GM12878 (cell line): Measurements from ENCODE around the gene DLAT. TPM values are rescaled to one million over a fixed set of nuclear protein-coding genes. Genes with fewer than 3 reads are reported as not detected.

Source experiments
- ATAC-seq: fragments of 200-7000 bp; cut with Tn5 transposase; 3 replicates; pipeline ENCODE4 v1.9.1; 2020; ENCODE audit warnings: mild to moderate bottlenecking, moderate library complexity
- BruUV-seq: library from RNA; stranded (reverse); fragments of 400-500 nt; replicated peaks from 2 replicates; lab custom pipeline; 2021; lab: Mats Ljungman, UMichigan
- CTCF ChIA-PET: fragments of 300-600 bp; sonication (Branson Sonifier 250); formaldehyde crosslinking; extraction: SDS; loops from one replicate; lab custom pipeline; 2021; ENCODE audit warnings: inconsistent platforms; lab: Yijun Ruan, JAX
- POLR2A ChIA-PET: fragments of 350-600 bp; formaldehyde crosslinking; extraction: SDS; loops from one replicate; lab custom pipeline; 2021; ENCODE audit warnings: inconsistent platforms; lab: Charles Lee
- RAD21 ChIA-PET: fragments of 300-600 bp; sonication (Branson Sonifier 250); formaldehyde crosslinking; loops from one replicate; lab custom pipeline; 2023; ENCODE audit warnings: antibody characterized with exemption; ENCODE audit not compliant: unreplicated experiment; lab: Charles Lee
- SMC1A ChIA-PET: fragments of 300-600 bp; sonication (Branson Sonifier 250); formaldehyde crosslinking; loops from one replicate; lab custom pipeline; 2023; ENCODE audit not compliant: unreplicated experiment, uncharacterized antibody; lab: Charles Lee
- DNase-seq: peaks from one replicate; pipeline ENCODE4 v3.0.0-alpha.2; 2011; ENCODE audit warnings: low read depth, low spot score
- FAIRE-seq: peaks from 3 replicates; lab custom pipeline; 2011; peaks lifted over from hg19 to GRCh38; lab: Jason Lieb, UNC
- H2AFZ ChIP-seq: 2 replicates; pipeline ENCODE4 v1.6.0; 2011; ENCODE audit warnings: low read depth, low read length, control low read depth; ENCODE audit not compliant: control insufficient read depth
- H3K27ac ChIP-seq: 2 replicates; pipeline ENCODE4 v1.5.1; 2011; ENCODE audit warnings: control low read depth; ENCODE audit not compliant: control insufficient read depth, insufficient read depth
- H3K27me3 ChIP-seq, 2 experiments: replicated peaks in 1 of 2; 2 replicates each; pipeline versions ENCODE4 v1.6.0 to v1.6.1; 2011; ENCODE audit warnings: low read length in 1 of 2; ENCODE audit not compliant: control insufficient read depth in 2 of 2, insufficient read depth in 2 of 2
- H3K36me3 ChIP-seq, 2 experiments: 2 replicates each; pipeline ENCODE4 v1.5.1; 2011; ENCODE audit warnings: low read length in 1 of 2; ENCODE audit not compliant: control insufficient read depth in 2 of 2, insufficient read depth in 2 of 2
- H3K4me1 ChIP-seq: 2 replicates; pipeline ENCODE4 v1.6.1; 2011; ENCODE audit warnings: mild to moderate bottlenecking, low read length, moderate library complexity, mixed read lengths; ENCODE audit not compliant: control insufficient read depth, insufficient read depth
- H3K4me2 ChIP-seq: 2 replicates; pipeline ENCODE4 v1.6.0; 2011; ENCODE audit warnings: control low read depth; ENCODE audit not compliant: control insufficient read depth, insufficient read depth
- H3K4me3 ChIP-seq: fragments of 200-600 bp; sonication (generic); 2 replicates; pipeline ENCODE4 v1.5.1; 2016
- H3K79me2 ChIP-seq: 2 replicates; pipeline ENCODE4 v1.6.0; 2011; ENCODE audit warnings: low read length; ENCODE audit not compliant: control insufficient read depth, insufficient read depth
- H3K9ac ChIP-seq: 2 replicates; pipeline ENCODE4 v1.8.0; 2011; ENCODE audit warnings: low read length, control low read depth, mixed read lengths; ENCODE audit not compliant: control insufficient read depth, insufficient read depth
- H3K9me3 ChIP-seq: replicated peaks from 3 replicates; pipeline ENCODE4 v1.5.1; 2011; ENCODE audit warnings: mild to moderate bottlenecking, low read length; ENCODE audit not compliant: control insufficient read depth, insufficient read depth
- H4K20me1 ChIP-seq: 2 replicates; pipeline ENCODE4 v1.6.0; 2011; ENCODE audit not compliant: control insufficient read depth, insufficient read depth
- CTCF ChIP-seq, 3 experiments: IDR thresholded peaks in 2 of 3; conservative IDR thresholded peaks in 1 of 3; 2 replicates each; pipeline ENCODE4 v1.5.1; 2011; ENCODE audit warnings: low read depth in 3 of 3, low read length in 3 of 3, mild to moderate bottlenecking in 3 of 3, control low read depth in 2 of 3, moderate library complexity in 2 of 3, inconsistent platforms in 1 of 3, mixed read lengths in 1 of 3; ENCODE audit not compliant: control insufficient read depth in 2 of 3, insufficient read depth in 1 of 3; ENCODE audit errors: extremely low read depth in 1 of 3
- HCFC1 ChIP-seq: fragments of 150-350 bp; IDR thresholded peaks from 2 replicates; pipeline ENCODE4 v1.6.1; 2014; ENCODE audit warnings: low read length
- HDAC6 ChIP-seq: fragments of 200-600 bp; sonication (generic); IDR thresholded peaks from one replicate; pipeline ENCODE4 v1.8.0; 2017; ENCODE audit warnings: antibody characterized with exemption; ENCODE audit not compliant: unreplicated experiment
- JUNB ChIP-seq: IDR thresholded peaks from 2 replicates; pipeline ENCODE4 v1.6.1; 2016; ENCODE audit warnings: antibody characterized with exemption, mild to moderate bottlenecking
- MTA2 ChIP-seq: fragments of 450-650 bp; IDR thresholded peaks from 2 replicates; pipeline ENCODE4 v1.6.1; 2016; ENCODE audit warnings: low read depth, mild to moderate bottlenecking, moderate library complexity
- PAX8 ChIP-seq: fragments of 450-650 bp; IDR thresholded peaks from 2 replicates; pipeline ENCODE4 v1.6.1; 2017; ENCODE audit warnings: mild to moderate bottlenecking, moderate library complexity
- PML ChIP-seq: IDR thresholded peaks from 2 replicates; pipeline ENCODE4 v1.6.1; 2012; ENCODE audit warnings: low read length, inconsistent platforms
- RFX5 ChIP-seq: IDR thresholded peaks from 2 replicates; pipeline ENCODE4 v1.6.1; 2011; ENCODE audit warnings: low read depth, low read length, improper control_type of control experiment
- SRF ChIP-seq, 2 experiments: IDR thresholded peaks; 2 replicates each; pipeline ENCODE4 v1.6.1; 2011; ENCODE audit warnings: low read depth in 2 of 2, low read length in 2 of 2, mild to moderate bottlenecking in 1 of 2, moderate library complexity in 1 of 2
- TBL1XR1 ChIP-seq: IDR thresholded peaks from 2 replicates; pipeline ENCODE4 v1.6.1; 2012; ENCODE audit warnings: low read depth, low read length, improper control_type of control experiment
- ZBTB4 ChIP-seq: fragments of 450-650 bp; formaldehyde crosslinking; IDR thresholded peaks from 2 replicates; pipeline ENCODE4 v1.4.0; 2022; ENCODE audit warnings: mild to moderate bottlenecking, moderate library complexity
- WGBS: methylation state at CpG from one replicate; pipeline ENCODE4 v1.1.6; 2016; ENCODE audit warnings: low lambda C conversion rate; ENCODE audit not compliant: insufficient replicate concordance, insufficient coverage; ENCODE audit errors: missing lambda C conversion rate; 5-methylcytosine and 5-hydroxymethylcytosine counted together
- in situ Hi-C: fragments of 300-500 bp; cut with MboI; formaldehyde crosslinking; loops from 9 replicates; pipeline ENCODE4 v1.14.3; 2018; ENCODE audit warnings: mixed read lengths
- intact Hi-C: fragments of 100-400 bp; cut with micrococcal nuclease; formaldehyde crosslinking; loops from one replicate; pipeline ENCODE4 v1.14.2; 2022; ENCODE audit not compliant: unreplicated experiment
- polyA plus RNA-seq, 11 experiments: library from polyadenylated mRNA; depleted of rRNA in 4 of 11; unstranded in 6 of 11; stranded (reverse) in 5 of 11; fragments of >200 nt; fragmentation: Nextera tagmentation in 4 of 11; fragmentation: Illumina TruSeq in 1 of 11; extraction: Ambion mirVana in 4 of 11; extraction: Trizol in 1 of 11; gene quantifications; 1 replicate in 1 of 11; 2 replicates in 10 of 11; pipeline versions ENCODE4 v1.2.1 to v1.2.3, GENCODE V29; 2011 to 2016; ENCODE audit warnings: inconsistent platforms in 2 of 11, missing spikeins in 2 of 11, low read depth in 1 of 11
- total RNA-seq, 4 experiments: library from RNA; depleted of rRNA in 3 of 4; stranded (reverse); fragments of >200 nt in 3 of 4; fragmentation: Illumina TruSeq in 1 of 4; extraction: Trizol in 1 of 4; gene quantifications; 2 replicates each; pipeline versions ENCODE4 v1.2.1 to v1.2.3, GENCODE V29; 2013 to 2021

DLAT gene
- total and polyA plus RNA-seq, 10 of the 15 experiments (the other 5 are each of a cell fraction or from before 2014, with no cell fraction given) = 16.5 to 79.9 (median 43.8) TPM

- peak; percentile 70 for ATAC-seq
- Histone ChIP-seq H4K20me1 (no peaks in the 10 kb centered on the region), H3K4me2 (peak overlapping the region; percentile 75), H3K27ac (peak overlapping the region; percentile 51), H3K9ac (no peak overlapping the region), H3K4me3 (peak overlapping the region; percentile 64), H3K9me3 (no peaks in the 10 kb centered on the region), H3K36me3 (no peaks in the 10 kb centered on the region), H3K79me2 (no peaks in the 10 kb centered on the region), H3K27me3 (no peaks in the 10 kb centered on the region), H2AFZ (peak overlapping the region; percentile 78), H3K4me1 (peaks cover 12% of the 10 kb centered on the region)
- WGBS = 0% methylated on average over 1 of the region's 1 CpG
- no peak for FAIRE-seq
- DNase-seq = no peak
- ChIA-PET POLR2A (interaction anchor here (0.5 to 0.8 kb wide), 4 partner anchors 12 to 258 kb away, joined by 3 to 5 read pairs (median 3); no protein-coding TSS in a partner anchor), SMC1A (interaction anchor here (0.8 to 2.0 kb wide), 12 partner anchors 8 to 183 kb away, joined by 3 to 7 read pairs (median 4); partner anchors contain the start of gene DLAT), CTCF (interaction anchor here (0.6 to 1.8 kb wide), 5 partner anchors 13 to 864 kb away, joined by 3 to 7 read pairs (median 3); no protein-coding TSS in a partner anchor), RAD21 (interaction anchor here (0.5 to 1.3 kb wide), 4 partner anchors 9 to 263 kb away, joined by 3 to 5 read pairs (median 4); no protein-coding TSS in a partner anchor)
- in situ Hi-C loops (no loop called here), intact Hi-C loops (loop anchor here (10.0 kb wide), 1 partner anchor 158 kb away; the partner anchor contains the start of gene BCO2)
- TF ChIP-seq MTA2 (no peak), RFX5 (no peak), PML (0 out of 2 replicates have a peak, but pooled peaks have one; percentile 21), SRF (IDR thresholded peaks at IDR 0.05; ENCODE audit: low read depth in 2 of 2, low read length in 2 of 2) (no peak)
- BruUV-seq = no TSS peak
Observed at GRCh38 chr11:112016765-112017376, 8.3 kb upstream of the DLAT start.

- Histone ChIP-seq H3K27ac (no peak overlapping the region), H3K9ac (no peak overlapping the region), H3K36me3 (no peaks in the 10 kb centered on the region), H3K4me1 (peaks cover 12% of the 10 kb centered on the region), H3K9me3 (no peaks in the 10 kb centered on the region), H3K79me2 (no peaks in the 10 kb centered on the region), H4K20me1 (no peaks in the 10 kb centered on the region), H3K4me3 (no peak overlapping the region), H3K27me3 (no peaks in the 10 kb centered on the region), H2AFZ (no peak overlapping the region), H3K4me2 (no peak overlapping the region; the same call in 1 of the 2 replicates)
- ATAC-seq = no peak
- RAD21 ChIA-PET = interaction anchor here (1.3 kb wide), 1 partner anchor 11 kb away, joined by 5 read pairs; no protein-coding TSS in a partner anchor
- BruUV-seq = no TSS peak
- 98% methylated on average over 4 of the region's 4 CpGs for WGBS
- intact Hi-C loops (loop anchor here (10.0 kb wide), 1 partner anchor 157 kb away; the partner anchor contains the start of gene BCO2), in situ Hi-C loops (no loop called here)
- DNase-seq = no peak
- SMC1A ChIA-PET = interaction anchor here (1.1 to 2.0 kb wide), 3 partner anchors 15 to 91 kb away, joined by 3 to 7 read pairs (median 3); no protein-coding TSS in a partner anchor
- CTCF ChIA-PET = interaction anchor here (1.4 kb wide), 1 partner anchor 13 kb away, joined by 4 read pairs; no protein-coding TSS in a partner anchor
- POLR2A ChIA-PET = interaction anchor here (0.6 kb wide), 2 partner anchors 238 to 258 kb away, joined by 3 read pairs; no protein-coding TSS in a partner anchor
- FAIRE-seq = no peak
- TF ChIP-seq TBL1XR1 = no peak
- TF ChIP-seq ZBTB4 (CRISPR knock-in tag) = no peak
- TF ChIP-seq CTCF (IDR thresholded peaks at IDR 0.05 in 2 of 3, conservative IDR thresholded peaks at IDR 0.05 in 1 of 3; ENCODE audit: control insufficient read depth in 2 of 3, extremely low read depth in 1 of 3, insufficient read depth in 1 of 3, low read depth in 3 of 3, low read length in 3 of 3) = no peak
- TF ChIP-seq HDAC6 = no peak
- no peak for TF ChIP-seq PAX8
- TF ChIP-seq HCFC1 = no peak
- TF ChIP-seq JUNB = no peak
Observed at GRCh38 chr11:112017538-112017937, 7.7 kb upstream of the DLAT start.
